Ovary (tissue), 3 donors: ENCODE measurements around the gene DNM1L.

Experiments
- EP300 ChIP-seq: sonication (generic); formaldehyde crosslinking; IDR thresholded peaks from one replicate; pipeline ENCODE4 v1.6.1; 2017; ENCODE audit warnings: antibody characterized with exemption
- POLR2A ChIP-seq: fragments of 450-650 bp; IDR thresholded peaks from one replicate; pipeline ENCODE4 v1.6.1; 2017; ENCODE audit warnings: antibody characterized with exemption, mild to moderate bottlenecking, moderate library complexity
- TF ChIP-seq, protein P1 (sequence below), 3 donors: fragments of 450-650 bp in 2 of 3; fragments of 200-600 bp in 1 of 3; IDR thresholded peaks; one replicate each; pipeline versions ENCODE4 v1.5.1 to v1.8.0; 2016 to 2022; ENCODE audit warnings: antibody characterized with exemption in 3 of 3, mild to moderate bottlenecking in 1 of 3
- donor health status: DM: no; HTN: no; CAD: no.

DNA sequence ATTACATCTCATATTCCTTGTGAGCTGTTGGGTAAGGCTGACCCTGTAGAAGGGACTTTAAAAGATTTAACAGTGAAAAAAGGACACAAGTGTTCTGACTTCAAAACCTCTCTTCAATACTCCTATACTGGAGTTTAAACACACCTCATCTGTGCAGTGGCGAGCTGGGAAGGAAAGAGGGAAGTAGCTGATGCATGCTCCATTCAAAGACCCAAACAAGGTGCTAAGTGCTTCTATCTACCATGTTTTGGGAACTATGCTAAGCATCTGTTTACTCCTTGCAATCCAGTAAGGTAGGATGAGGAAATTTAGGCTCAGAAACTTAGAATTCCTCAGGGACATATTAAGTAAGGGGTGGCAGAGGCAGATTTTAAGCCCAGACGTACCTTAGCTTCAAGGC lies 16.4 kb upstream of the DNM1L start:
- TF ChIP-seq, protein P1, sequence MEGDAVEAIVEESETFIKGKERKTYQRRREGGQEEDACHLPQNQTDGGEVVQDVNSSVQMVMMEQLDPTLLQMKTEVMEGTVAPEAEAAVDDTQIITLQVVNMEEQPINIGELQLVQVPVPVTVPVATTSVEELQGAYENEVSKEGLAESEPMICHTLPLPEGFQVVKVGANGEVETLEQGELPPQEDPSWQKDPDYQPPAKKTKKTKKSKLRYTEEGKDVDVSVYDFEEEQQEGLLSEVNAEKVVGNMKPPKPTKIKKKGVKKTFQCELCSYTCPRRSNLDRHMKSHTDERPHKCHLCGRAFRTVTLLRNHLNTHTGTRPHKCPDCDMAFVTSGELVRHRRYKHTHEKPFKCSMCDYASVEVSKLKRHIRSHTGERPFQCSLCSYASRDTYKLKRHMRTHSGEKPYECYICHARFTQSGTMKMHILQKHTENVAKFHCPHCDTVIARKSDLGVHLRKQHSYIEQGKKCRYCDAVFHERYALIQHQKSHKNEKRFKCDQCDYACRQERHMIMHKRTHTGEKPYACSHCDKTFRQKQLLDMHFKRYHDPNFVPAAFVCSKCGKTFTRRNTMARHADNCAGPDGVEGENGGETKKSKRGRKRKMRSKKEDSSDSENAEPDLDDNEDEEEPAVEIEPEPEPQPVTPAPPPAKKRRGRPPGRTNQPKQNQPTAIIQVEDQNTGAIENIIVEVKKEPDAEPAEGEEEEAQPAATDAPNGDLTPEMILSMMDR (IDR thresholded peaks at IDR 0.05): no peak
- TF ChIP-seq POLR2A: no peak
- TF ChIP-seq EP300: no peak
